NCI-H446 (cell line): ENCODE results near the gene CALCA.
"Not testable (repeated sequence)": the region's sequence is repeated elsewhere in the genome, so short reads cannot be mapped to it uniquely, and the experiment has no call there.

Source experiments
- DNase-seq, 2 experiments: peaks; one replicate each; lab custom pipeline; 2025; lab: John Stamatoyannopoulos, UW

The CALCA gene

DNA sequence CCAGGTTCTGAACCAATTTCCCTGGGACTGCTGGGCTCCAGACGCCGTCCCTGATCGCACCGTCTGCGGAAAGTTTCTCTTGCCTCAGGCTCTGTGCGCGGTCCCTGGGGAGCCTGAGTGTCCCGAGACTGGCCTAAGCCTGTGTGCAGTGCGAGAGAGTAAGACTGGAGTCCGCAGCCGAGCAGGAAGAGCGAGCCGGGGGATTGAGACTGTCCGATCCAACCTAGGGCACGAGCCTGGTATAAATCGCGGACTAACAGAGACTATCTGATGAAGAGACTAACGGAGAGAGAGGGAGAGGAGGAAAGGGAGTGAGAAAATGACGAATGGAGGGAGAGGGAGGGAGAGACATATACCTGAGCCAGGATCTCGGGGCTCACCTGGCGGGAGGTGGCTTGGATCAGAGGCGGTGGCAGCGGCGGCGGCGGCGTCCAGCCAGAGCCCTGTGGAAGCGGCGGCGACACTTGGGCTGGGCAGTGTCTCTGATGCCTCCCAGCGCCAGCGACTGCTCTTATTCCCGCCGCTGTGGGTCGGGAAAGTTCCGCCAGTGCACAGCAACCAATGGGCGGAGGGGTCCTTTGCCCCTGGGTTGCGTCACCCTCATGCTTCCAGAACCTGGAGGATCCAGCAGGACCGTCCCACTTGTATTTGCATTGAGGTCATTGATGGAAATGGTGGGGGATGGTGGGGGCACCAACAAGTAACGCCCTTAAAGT, at the start of gene CALCA:
Gene CALCA, minus strand, starts transcription at position 487 of the 716 bp plus-strand sequence. CDS start 1,159 bp downstream, outside the sequence.
- no peak for DNase-seq

- no peak for DNase-seq
Observed at GRCh38 chr11:15016200-15016599, 44.0 kb upstream of the CALCA start.

DNA sequence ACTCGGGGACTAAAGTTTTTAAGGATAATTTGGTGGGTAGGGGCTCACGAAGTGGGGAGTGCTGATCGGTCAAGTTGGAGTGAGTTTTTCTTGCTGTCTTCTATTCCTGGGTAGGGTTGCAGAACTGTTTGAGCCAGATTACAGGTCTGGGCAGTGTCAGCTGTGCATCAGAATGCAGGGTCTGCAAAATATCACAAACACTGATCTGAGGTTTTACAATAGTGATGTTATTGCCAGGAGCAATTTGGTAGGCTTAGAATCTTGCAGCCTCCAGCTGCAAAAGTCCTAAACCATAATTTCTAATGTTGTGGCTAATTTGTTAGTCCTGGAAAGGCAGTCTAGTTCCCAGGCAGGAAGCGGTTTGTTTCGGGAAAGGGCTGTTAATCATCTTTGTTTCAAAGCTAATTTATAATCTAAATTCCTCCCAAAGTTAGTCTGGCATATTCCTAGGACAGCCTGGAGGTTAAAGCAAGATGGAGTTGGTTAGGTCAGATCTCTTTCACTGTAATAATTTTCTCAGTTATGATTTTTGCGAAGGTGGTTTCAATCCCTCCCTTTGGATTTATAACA, 39.7 kb upstream of the CALCA start:
- no peak for DNase-seq

DNA sequence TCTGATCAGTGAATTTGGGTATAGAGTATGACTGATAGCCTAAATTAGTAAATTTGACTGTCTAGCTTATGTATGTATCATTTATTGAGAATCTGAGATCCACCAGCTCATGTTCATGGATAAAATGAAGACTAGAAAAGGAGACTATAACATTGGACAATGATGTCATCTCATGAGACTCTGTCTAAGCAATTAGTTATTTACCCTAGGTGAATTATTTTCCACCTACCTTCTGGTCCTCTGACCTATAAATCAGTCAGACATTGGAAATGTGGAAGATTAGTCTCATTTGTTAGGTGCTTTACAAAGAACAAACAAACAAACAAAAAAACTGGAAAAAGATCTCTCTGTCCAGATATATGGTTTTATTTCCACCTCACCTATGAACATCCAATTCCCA, 38.7 kb upstream of the CALCA start:
- no peak for DNase-seq

DNA sequence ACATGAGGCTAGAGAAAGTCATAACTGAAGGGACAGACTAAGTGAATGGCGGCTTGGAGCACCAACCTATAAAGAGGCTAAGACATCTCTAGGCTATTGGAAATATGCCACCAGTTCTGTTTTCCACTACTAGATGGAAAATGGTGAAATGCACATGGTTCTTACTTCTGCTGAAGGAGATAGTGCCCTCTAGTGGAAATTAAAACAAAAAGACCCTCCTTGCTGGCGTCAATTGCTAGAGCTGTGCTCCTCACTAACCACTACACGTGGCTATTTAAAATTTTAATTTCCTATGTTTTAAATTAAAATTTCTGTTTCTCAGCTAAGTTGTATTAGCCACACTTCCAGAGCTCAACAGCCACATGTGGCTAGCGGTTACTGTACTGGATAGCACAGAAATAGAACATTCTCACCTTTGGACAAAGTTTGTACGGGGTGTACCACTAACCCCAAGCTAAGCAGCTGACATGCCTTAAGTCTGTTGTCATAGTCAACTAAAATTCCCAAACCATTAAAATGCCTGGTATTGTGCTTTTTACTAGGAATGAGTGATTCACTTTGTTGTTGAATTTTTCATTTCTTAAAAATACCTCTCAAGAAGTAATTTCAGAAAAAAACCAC, 34.1 kb upstream of the CALCA start:
- DNase-seq = no peak

DNA sequence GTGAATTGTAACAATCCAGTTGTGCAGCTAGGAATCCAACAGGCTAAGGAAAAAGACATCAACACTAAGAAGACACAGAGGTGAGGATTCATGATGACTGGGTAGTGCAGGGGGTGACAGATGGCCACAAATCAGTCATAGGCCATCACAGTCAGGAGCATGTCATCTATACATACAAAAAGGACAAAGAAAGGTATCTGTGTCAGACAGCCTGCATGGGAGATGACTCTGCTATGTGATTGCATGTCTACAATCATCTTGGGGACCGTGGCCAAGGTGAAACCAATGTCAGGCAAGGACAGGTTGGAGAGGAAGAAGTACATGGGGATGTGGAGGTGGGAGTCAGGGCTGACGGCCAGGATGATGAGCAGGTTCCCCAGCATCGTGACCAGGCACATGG, 16.0 kb upstream of the CALCA start:
- not testable (repeated sequence) for DNase-seq

- no peak for DNase-seq
Observed at GRCh38 chr11:14981507-14981906, 9.4 kb upstream of the CALCA start.

DNA sequence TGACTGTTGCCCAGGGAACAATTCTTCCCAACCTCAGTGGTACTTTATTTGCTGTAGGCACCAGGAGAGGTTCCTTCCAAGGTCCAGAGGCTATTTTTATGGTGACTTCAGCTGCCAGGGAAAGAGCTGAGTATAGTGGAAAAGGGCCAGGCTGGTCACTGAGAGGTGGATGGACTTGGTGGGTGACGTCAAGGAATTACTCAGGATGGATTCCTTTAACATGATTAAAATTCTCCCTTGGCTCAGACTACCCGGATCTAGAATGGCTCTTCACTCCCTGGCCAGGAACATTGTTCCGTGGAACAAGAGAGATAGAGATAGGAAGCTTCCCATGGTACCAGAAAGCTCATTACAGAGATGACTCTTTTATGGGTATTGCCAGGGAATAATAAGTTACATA, 8.7 kb upstream of the CALCA start:
- no peak for DNase-seq

GRCh38 chr11:14977101-14977880, 5.1 kb upstream of the CALCA start:
- no peak for DNase-seq

- no peak for DNase-seq
Observed at GRCh38 chr11:14975252-14975587, 3.1 kb upstream of the CALCA start.

- DNase-seq = peak in 1 of 2 experiments; percentile 21
Observed at GRCh38 chr11:14974515-14975251, 2.5 kb upstream of the CALCA start.

- DNase-seq = no peak
Observed at GRCh38 chr11:14973621-14974514, 1.7 kb upstream of the CALCA start.

- no peak for DNase-seq
Observed at GRCh38 chr11:14972581-14973495, 687 bp upstream of the CALCA start.

DNA sequence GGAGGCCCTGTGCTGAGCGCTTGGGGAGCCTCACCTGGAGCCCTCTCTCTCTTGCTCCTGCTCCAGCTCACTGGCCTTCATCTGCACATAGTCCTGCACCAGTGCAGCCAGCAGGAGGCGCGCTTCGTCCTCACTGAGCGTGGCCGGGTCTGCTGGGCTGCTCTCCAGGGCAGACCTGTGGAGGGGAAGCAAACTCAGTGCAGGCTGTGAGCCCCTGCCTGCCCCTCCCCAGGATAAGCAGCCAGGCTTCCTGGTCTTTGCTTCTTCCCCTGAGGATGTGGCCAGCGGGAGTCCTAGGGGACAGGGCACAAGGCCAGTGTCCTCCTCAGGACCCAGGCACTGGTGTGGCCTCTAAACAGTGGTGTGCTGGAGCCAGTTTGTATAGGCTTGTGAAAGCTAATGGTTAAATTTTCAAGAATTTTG, 2.2 kb downstream of the CALCA start:
- peak in 1 of 2 experiments; percentile 45 for DNase-seq

DNA sequence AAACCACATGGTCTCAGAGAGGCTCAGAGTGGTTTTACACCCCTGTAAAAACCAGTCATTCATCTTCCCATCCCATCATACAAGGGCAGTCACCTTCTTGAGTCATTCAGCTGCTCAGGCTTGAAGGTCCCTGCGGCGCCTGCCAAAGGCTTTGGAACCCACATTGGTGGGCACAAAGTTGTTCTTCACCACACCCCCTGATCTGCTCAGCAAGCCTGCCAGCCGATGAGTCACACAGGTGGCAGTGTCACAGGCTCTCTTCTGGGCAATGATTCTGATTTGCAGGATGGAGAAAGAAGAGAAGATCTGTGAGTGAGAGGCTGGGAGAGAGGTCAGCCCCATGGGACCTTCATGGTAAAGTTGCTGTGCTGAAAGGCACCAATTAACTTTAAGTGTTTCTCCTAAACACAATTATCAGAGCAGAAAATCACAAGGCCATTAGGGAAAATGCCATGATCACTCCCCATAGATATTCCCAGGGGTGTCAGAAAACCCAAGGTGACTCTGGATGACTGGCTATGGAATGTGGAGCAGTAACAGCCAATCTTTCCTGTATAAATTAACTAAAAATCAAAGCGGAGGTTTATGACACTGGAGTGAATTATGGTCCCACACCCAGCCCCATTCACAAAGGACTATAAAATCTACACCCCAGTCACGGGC, 4.4 kb downstream of the CALCA start:
- no peak for DNase-seq

DNA sequence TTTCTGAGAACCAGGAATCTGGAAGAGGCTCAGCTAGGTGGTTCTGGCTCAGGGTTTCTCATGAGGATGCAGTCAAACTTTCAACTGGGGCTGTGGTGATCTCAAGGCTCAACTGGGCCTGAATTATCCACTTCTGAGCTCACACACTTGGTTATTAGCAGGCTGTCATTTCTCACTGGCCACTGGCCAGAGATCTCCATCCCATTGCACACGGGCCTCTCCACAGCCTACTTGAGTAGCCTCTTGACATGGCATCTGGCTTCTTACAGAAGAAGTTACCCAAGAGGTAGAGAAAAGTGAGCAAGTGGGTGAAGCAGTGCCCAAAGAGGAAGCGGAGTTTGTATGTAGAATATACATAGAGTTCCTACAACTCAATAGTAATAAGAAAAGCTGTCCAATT, 16.0 kb downstream of the CALCA start:
- DNase-seq = no peak

GRCh38 chr11:14954581-14954980, 17.6 kb downstream of the CALCA start:
- DNase-seq = no peak

DNA sequence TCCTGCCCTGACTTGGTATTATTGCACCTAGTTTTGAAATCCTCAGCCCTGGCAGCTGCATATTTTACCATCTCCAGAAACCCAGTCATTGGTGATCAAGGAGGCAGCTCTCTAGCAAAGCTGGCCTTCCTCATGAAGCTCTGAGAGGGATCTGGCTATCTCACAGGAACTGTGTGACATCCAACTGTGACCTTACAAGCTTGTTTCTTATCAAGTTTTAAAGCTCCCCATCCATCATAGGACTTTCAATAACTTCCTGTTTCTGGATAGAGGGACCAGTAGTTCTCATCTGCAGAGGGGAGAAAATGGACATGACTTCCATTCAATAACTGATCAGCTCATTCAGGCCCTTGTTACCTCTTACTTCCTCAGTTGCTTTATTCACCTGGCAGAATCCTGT, 18.2 kb downstream of the CALCA start:
- DNase-seq = no peak

- no peak for DNase-seq
Observed at GRCh38 chr11:14949437-14950147, 22.6 kb downstream of the CALCA start.
